Activated CD4-positive, alpha-beta T cell treated with anti-CD3 and anti-CD28 coated beads, Interleukin-2, Interleukin-4, amounts not matched to agents 100 ng/mL and 50 ng/mL, durations not matched to agents 16 hours and 8 hours (primary cell): ENCODE results near the gene PIP4K2A.

Experiments used
- DNase-seq: peaks from one replicate; pipeline ENCODE4 v3.0.0-alpha.2; 2020; ENCODE audit warnings: low spot score

PIP4K2A gene

DNA sequence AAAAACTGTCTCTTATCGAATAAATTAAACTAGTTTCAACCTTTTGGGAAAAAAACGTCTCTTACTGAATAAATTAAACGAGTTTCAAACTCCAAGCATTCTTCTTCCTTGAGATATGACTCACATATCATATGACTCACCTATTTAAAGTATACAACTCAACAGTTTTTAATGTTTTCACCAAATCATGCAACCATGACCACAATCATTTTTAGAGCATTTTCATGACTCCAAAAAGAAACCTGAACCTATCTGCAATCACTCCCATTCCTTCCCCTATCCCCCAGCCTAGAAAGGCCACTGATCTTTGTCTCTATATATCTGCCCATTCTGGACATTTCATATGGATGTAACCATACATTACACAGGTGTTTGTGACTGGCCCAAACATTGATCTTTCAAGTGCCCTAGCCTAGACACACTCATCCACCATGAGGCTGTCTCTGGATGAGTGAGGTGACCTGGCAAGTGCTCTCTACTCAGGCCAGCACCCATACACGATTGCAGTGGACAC, 115.3 kb downstream of the PIP4K2A start:
- peak; percentile 44 for DNase-seq

- DNase-seq = no peak
Measured at GRCh38 chr10:22598478-22598877, 115.9 kb downstream of the PIP4K2A start.

- no peak for DNase-seq
Measured at GRCh38 chr10:22597138-22597537, 117.2 kb downstream of the PIP4K2A start.

GRCh38 chr10:22593636-22594198, 120.7 kb downstream of the PIP4K2A start:
- no peak for DNase-seq

DNA sequence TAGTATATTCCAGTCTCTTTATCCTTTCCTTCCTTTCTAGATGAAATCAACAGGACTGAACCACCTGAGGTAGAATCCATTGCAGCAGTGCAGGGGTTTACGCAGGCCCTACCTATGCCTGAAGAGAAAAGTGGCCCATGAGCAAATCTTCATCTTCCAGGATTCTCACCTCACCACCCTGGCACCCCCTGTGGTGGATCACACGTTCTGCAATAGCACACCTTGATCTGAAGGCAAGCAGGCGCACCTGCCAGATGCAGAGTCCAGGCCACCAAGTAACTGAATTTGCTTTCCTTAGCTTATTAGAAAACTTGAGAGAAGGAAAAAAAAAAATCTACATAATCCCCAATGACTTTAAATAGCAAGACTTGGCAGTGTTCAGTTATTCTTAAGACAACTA, 121.4 kb downstream of the PIP4K2A start:
- DNase-seq = no peak

DNA sequence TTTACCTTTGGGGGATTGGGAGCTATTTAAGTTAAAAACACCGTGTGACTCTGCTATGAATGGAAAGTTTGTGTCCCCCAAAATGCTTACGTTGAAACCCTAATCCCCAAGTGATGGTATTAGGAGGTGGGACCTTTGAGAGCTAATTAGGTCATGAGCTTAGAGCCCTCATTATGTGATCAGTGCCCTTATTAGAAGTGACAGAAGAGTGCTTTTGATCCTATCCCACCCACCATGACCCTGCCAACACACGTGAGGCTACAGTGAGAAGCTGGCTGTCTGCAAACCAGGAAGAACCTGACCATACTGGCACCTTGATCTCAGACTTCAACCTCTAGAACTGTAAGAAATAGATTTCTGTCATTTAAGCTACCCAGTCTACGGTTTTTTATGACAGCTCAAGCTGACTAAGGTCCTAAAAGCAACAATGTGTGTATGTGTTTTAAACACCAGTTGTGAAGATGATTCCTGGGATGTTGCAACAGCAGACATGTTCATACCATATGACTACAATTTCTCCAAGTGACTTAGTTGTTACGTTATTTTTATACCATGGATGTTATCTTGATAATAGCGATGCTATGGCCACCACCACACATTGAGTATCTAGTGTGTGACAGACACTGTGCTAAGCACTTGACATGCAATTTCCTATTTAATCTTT, 124.4 kb downstream of the PIP4K2A start:
- no peak for DNase-seq

DNA sequence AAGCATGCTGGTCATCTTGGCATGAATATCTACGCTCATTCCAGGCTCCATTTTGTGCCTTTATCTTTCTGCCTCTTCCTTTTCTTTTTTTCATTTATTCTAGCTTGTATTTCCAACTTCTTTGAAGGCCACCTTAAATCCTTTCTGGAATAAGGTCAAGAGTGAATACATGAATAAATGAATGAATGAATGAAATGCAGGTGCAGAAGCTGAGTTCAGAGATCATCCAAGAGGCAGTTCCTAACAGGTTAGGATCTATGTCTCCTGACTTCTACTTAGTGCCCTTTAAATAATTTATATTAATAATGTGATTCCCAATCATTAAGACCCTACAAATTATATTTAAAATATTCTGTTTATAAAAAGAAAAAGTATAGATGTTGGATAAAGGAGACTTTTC, 125.9 kb downstream of the PIP4K2A start:
- no peak for DNase-seq

DNA sequence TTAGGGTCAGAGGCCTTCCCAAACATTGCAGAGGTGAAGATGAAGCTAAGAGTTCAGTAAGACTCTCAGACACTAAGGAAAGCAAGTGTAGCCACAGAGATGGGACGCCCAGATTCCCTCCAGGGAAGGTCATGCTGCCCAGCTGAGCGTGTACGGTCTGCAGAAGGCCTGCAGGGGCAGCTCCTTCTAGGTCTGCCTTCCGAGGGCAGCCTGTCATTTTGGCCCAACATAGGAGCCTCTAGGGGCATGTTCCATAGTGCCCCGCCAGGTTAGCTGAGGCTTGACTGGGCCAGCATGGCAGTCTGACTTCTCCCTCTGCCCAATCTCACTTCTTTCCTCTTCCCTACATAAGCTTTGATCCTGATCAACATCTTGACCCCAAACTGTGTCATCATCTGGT, 130.7 kb downstream of the PIP4K2A start:
- no peak for DNase-seq

GRCh38 chr10:22581461-22581860, 132.9 kb downstream of the PIP4K2A start:
- no peak for DNase-seq

GRCh38 chr10:22580711-22581110, 133.7 kb downstream of the PIP4K2A start:
- no peak for DNase-seq

GRCh38 chr10:22579826-22580225, 134.6 kb downstream of the PIP4K2A start:
- no peak for DNase-seq

- DNase-seq = no peak
Measured at GRCh38 chr10:22573820-22574569, 140.4 kb downstream of the PIP4K2A start.

DNA sequence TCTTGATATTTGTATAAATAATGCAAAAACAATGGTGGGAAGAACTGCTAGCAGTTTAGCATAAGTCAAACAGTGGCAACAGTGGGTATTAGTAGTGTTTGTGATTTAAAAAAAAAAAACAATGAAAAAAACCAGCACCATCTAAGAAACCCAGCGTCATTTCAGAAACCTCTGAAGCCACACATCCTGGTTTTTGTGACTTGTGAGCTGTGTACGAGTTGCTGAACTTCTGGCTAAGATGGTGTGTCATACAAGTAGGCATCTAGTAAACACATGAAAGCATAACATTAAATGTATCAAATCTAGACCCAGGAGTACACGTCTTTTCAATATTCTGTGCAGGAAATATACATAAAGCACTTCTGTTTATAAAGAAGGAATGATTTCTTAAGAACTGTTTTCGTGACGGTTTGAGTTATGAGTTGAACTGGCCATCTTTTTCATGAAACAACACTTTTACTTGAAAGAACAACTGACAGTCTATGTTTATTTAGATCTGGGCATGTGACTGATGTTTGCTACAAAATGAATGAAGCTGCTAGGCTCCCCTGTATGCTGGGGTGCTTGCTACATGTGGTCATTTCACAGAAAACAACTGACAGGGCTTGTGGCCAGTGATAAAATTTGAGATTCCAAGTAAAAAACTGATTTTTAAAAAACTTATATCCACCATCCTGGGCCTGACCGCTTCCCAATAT, 143.5 kb downstream of the PIP4K2A start:
- DNase-seq = peak; percentile 83

- no peak for DNase-seq
Measured at GRCh38 chr10:22570234-22570633, 144.1 kb downstream of the PIP4K2A start.

- no peak for DNase-seq
Measured at GRCh38 chr10:22568928-22569327, 145.4 kb downstream of the PIP4K2A start.

DNA sequence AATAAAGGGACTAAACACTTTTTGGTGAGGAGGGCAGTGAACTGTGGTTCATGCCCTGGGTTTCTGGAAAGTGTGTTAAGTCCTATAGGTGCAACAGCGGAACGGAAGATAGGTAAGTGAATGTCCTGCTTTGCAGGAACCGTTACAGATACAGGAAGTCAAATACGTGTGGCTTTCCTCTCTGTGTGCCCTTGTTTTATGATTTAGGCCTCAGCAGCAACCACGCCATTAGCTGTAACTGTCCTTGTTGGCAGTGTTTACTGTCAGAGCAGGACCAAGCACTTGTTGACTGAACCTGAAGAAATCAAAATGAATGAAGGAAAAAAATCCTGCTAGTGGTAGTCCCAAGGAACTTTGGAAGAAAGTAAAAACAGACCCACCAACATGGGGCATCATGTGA, 150.3 kb downstream of the PIP4K2A start:
- no peak for DNase-seq

DNA sequence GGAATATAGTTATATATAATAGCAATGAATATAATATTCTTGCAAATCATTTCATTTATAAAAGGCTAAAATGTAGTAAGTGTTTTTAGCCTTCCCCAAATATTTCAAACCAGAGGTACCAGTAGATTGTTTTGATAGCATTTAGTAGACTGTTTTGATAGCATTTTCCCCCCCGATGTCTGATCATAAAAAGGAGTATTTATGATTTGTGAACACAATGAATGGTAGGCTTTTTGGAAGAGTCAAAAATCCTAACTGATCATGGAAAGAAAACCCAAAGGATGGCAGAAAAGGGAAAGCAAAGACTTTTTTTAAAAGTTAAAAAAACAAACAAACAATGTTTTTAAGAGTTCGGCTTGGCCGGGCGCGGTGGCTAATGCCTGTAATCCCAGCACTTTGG, 152.5 kb downstream of the PIP4K2A start:
- DNase-seq = no peak

DNA sequence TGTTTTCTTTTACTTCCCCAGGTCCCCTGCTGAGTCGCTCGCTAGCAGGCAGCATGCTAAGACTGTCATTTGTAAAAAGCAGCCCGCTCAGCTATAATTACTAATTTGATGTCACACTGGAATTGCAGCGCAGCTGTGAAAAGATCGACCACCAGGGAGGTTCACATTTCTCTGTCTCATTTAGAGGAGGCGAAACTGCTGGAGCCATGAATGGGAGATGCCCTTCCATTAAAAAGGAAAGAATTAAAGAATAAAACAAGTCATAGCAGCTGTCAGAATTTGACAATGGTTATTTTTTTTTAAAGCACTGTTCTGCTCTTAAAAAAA, 153.5 kb downstream of the PIP4K2A start:
- no peak for DNase-seq

- no peak for DNase-seq
Measured at GRCh38 chr10:22560096-22560912, 154.1 kb downstream of the PIP4K2A start.

- no peak for DNase-seq
Measured at GRCh38 chr10:22557321-22557720, 157.1 kb downstream of the PIP4K2A start.

GRCh38 chr10:22556774-22557173, 157.6 kb downstream of the PIP4K2A start:
- DNase-seq = no peak
